Transverse colon (tissue), 4 donors: ENCODE data around the gene ARMC2. TPM values are rescaled to one million over a fixed set of nuclear protein-coding genes. Genes with fewer than 3 reads are reported as not detected.

Experiments used
- DNase-seq: peaks from one replicate; pipeline ENCODE4 v3.0.0-alpha.2; 2019
- H3K27ac ChIP-seq, 4 donors: fragments of 200-600 bp; sonication (generic); 2 replicates each; pipeline ENCODE4 v1.5.1; 2016 to 2018; ENCODE audit warnings: inconsistent platforms in 4 of 4
- H3K27me3 ChIP-seq: fragments of 200-600 bp; sonication (generic); 2 replicates; pipeline ENCODE4 v1.5.1; 2017; ENCODE audit warnings: inconsistent platforms
- H3K36me3 ChIP-seq, 4 donors: fragments of 200-600 bp; sonication (generic); 2 replicates each; pipeline ENCODE4 v1.5.1; 2017 to 2019; ENCODE audit warnings: inconsistent platforms in 4 of 4
- H3K4me1 ChIP-seq, 4 donors: fragments of 200-600 bp; sonication (generic); 2 replicates each; pipeline ENCODE4 v1.5.1; 2017 to 2020; ENCODE audit warnings: inconsistent platforms in 4 of 4
- H3K4me3 ChIP-seq, 4 donors: fragments of 200-600 bp; sonication (generic); 1 replicate in 1 of 4; 2 replicates in 3 of 4; pipeline versions ENCODE4 v1.5.1 to v1.6.1; 2017 to 2019; ENCODE audit warnings: inconsistent platforms in 4 of 4
- H3K9me3 ChIP-seq, 2 donors: fragments of 200-600 bp; sonication (generic); 2 replicates each; pipeline ENCODE4 v1.5.1; 2017 to 2019; ENCODE audit warnings: inconsistent platforms in 2 of 2
- EP300 ChIP-seq: sonication (generic); formaldehyde crosslinking; IDR thresholded peaks from one replicate; pipeline ENCODE4 v1.6.1; 2017; ENCODE audit warnings: antibody characterized with exemption, low read depth
- POLR2A ChIP-seq: fragments of 450-650 bp; IDR thresholded peaks from one replicate; pipeline ENCODE4 v1.6.1; 2016; ENCODE audit warnings: antibody characterized with exemption, mild to moderate bottlenecking, moderate library complexity
- POLR2AphosphoS5 ChIP-seq, 3 donors: sonication (generic); formaldehyde crosslinking; IDR thresholded peaks; one replicate each; pipeline ENCODE4 v1.6.1; 2016; ENCODE audit warnings: antibody characterized with exemption in 3 of 3
- WGBS, 2 donors: methylation state at CpG; one replicate each; pipeline ENCODE4 v1.1.5; 2018; ENCODE audit warnings: low coverage in 1 of 2; 5-methylcytosine and 5-hydroxymethylcytosine counted together
- in situ Hi-C, 4 donors: fragments of 200-750 bp; cut with MboI; loops; one replicate each; pipeline versions ENCODE4 v1.15.0 to v1.15.1; 2017; ENCODE audit warnings: low sequenced_read_pairs in 3 of 4, low pct_ligation_motif_present in 1 of 4, low pct_unique_long_range_greater_than_20kb in 1 of 4
- intact Hi-C: fragments of 100-400 bp; cut with DNase I; formaldehyde crosslinking; loops from one replicate; pipeline ENCODE4 v1.15.1; 2023; ENCODE audit warnings: low total_unique reads
- total RNA-seq, 4 donors: library from RNA; depleted of rRNA; stranded (reverse); fragments of >200 nt; gene quantifications; one replicate each; pipeline ENCODE4 v1.1.0, GENCODE V29; 2016
- TF ChIP-seq, protein P1 (sequence below), 5 experiments: fragments of 200-600 bp in 3 of 5; fragments of 450-650 bp in 2 of 5; sonication (generic) in 3 of 5; IDR thresholded peaks; 1 replicate in 2 of 5; 2 replicates in 3 of 5; pipeline ENCODE4 v1.5.1; 2016 to 2017; ENCODE audit warnings: antibody characterized with exemption in 5 of 5, inconsistent platforms in 3 of 5, mild to moderate bottlenecking in 2 of 5, moderate library complexity in 1 of 5

Gene ARMC2
- total RNA-seq, 4 donors from 2014 or later: 2.0 to 7.5 (median 3.0) TPM

- in situ Hi-C loops: loop anchor here in 1 of 4 donors (10.0 kb wide), 1 partner anchor 55 kb away; no protein-coding TSS in a partner anchor
- Histone ChIP-seq H3K4me1 (peaks cover 6 to 62% (median 15%) of the 10 kb centered on the region in 4 donors), H3K27me3 (no peaks in the 10 kb centered on the region), H3K4me3 (peak overlapping the region; percentile 54 to 98 (median 82)), H3K9me3 (no peaks in the 10 kb centered on the region), H3K27ac (peak overlapping the region; percentile 96 to 99 (median 98)), H3K36me3 (no peaks in the 10 kb centered on the region)
- TF ChIP-seq POLR2A: no peak
- peak in 1 of 3 donors; percentile 3 for TF ChIP-seq POLR2AphosphoS5 (IDR thresholded peaks at IDR 0.05)
- WGBS, 2 donors: 9% methylated on average over 10 of the region's 10 CpGs
- intact Hi-C loops: loop anchor here (10.0 kb wide), 2 partner anchors 55 to 465 kb away; no protein-coding TSS in a partner anchor
- DNase-seq: no peak
Measured at GRCh38 chr6:109009962-109010704, 161.9 kb downstream of the ARMC2 start.

GRCh38 chr6:109010705-109011102, 162.5 kb downstream of the ARMC2 start:
- no peak for TF ChIP-seq POLR2AphosphoS5 (IDR thresholded peaks at IDR 0.05)
- TF ChIP-seq EP300: no peak
- TF ChIP-seq, protein P1, sequence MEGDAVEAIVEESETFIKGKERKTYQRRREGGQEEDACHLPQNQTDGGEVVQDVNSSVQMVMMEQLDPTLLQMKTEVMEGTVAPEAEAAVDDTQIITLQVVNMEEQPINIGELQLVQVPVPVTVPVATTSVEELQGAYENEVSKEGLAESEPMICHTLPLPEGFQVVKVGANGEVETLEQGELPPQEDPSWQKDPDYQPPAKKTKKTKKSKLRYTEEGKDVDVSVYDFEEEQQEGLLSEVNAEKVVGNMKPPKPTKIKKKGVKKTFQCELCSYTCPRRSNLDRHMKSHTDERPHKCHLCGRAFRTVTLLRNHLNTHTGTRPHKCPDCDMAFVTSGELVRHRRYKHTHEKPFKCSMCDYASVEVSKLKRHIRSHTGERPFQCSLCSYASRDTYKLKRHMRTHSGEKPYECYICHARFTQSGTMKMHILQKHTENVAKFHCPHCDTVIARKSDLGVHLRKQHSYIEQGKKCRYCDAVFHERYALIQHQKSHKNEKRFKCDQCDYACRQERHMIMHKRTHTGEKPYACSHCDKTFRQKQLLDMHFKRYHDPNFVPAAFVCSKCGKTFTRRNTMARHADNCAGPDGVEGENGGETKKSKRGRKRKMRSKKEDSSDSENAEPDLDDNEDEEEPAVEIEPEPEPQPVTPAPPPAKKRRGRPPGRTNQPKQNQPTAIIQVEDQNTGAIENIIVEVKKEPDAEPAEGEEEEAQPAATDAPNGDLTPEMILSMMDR (IDR thresholded peaks at IDR 0.05): no peak
- TF ChIP-seq POLR2A: no peak
- H3K36me3 ChIP-seq: no peaks in the 10 kb centered on the region
- DNase-seq: no peak
- no peaks in the 10 kb centered on the region for H3K9me3 ChIP-seq
- WGBS, 2 donors: 41 to 42% methylated on average over 2 of the region's 2 CpGs
- H3K27ac ChIP-seq: peak overlapping the region; percentile 96 to 99 (median 98)
- in situ Hi-C loops: loop anchor here in 1 of 4 donors (10.0 kb wide), 1 partner anchor 54 kb away; no protein-coding TSS in a partner anchor
- H3K4me3 ChIP-seq: peak overlapping the region in 2 of 4 donors; percentile 89 to 98
- H3K27me3 ChIP-seq: no peaks in the 10 kb centered on the region
- intact Hi-C loops: no loop called here
- H3K4me1 ChIP-seq: peaks cover 6 to 56% (median 12%) of the 10 kb centered on the region in 4 donors

GRCh38 chr6:109013656-109014305, 165.6 kb downstream of the ARMC2 start:
- in situ Hi-C loops: loop anchor here in 1 of 4 donors (10.0 kb wide), 1 partner anchor 51 kb away; no protein-coding TSS in a partner anchor
- WGBS, 2 donors: 52 to 61% methylated on average over 2 of the region's 2 CpGs
- peak overlapping the region; percentile 23 to 51 (median 40) for H3K27ac ChIP-seq

DNA sequence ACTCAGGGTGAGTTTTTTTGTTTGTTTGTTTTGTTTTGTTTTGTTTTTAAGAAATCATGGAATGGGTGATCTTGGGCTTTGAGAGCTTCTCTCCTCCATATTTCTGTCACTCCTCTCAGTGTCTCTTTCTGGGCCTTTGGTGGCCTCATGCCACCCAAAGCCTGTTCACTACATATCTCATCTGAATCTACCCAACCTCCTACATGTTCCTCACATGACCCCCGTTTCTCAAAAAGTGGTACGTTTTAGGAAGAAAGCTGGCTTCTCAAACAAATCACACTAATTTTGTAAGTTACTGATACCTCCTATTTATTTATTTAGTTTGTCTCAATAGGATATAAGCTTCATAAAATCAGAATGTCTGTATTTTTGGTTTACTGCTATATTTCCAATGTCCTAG, 166.4 kb downstream of the ARMC2 start:
- Histone ChIP-seq H3K4me3 (no peak overlapping the region), H3K4me1 (peaks cover 0 to 37% (median 8%) of the 10 kb centered on the region in 4 donors), H3K9me3 (no peaks in the 10 kb centered on the region), H3K27ac (peak overlapping the region; percentile 23 to 51 (median 40)), H3K36me3 (no peaks in the 10 kb centered on the region), H3K27me3 (no peaks in the 10 kb centered on the region)
- WGBS, 2 donors: 86 to 91% methylated on average over 2 of the region's 2 CpGs
- in situ Hi-C loops: loop anchor here in 1 of 4 donors (10.0 kb wide), 1 partner anchor 50 kb away; no protein-coding TSS in a partner anchor
- intact Hi-C loops: no loop called here
- DNase-seq: no peak
- TF ChIP-seq EP300 (no peak), POLR2AphosphoS5 (IDR thresholded peaks at IDR 0.05) (no peak), POLR2A (no peak)
- TF ChIP-seq, protein P1 (IDR thresholded peaks at IDR 0.05): no peak

More at GRCh38 chr6:109013656-109014305, 165.6 kb downstream of the ARMC2 start:
- Histone ChIP-seq H3K36me3 (no peaks in the 10 kb centered on the region), H3K27me3 (no peaks in the 10 kb centered on the region), H3K4me3 (no peak overlapping the region), H3K4me1 (peaks cover 0 to 37% (median 8%) of the 10 kb centered on the region in 4 donors), H3K9me3 (no peaks in the 10 kb centered on the region)
- no peak for TF ChIP-seq EP300
- TF ChIP-seq POLR2A: no peak
- TF ChIP-seq POLR2AphosphoS5 (IDR thresholded peaks at IDR 0.05): no peak
- TF ChIP-seq, protein P1 (IDR thresholded peaks at IDR 0.05): no peak
- intact Hi-C loops: no loop called here
- DNase-seq: no peak
